Hepatocyte (in vitro differentiated cells): Measurements from ENCODE around the gene KDM4C. TPM values are rescaled to one million over a fixed set of nuclear protein-coding genes. Genes with fewer than 3 reads are reported as not detected.

Experiments
- DNase-seq: peaks from one replicate; pipeline ENCODE4 v3.0.0-alpha.2; 2016; ENCODE audit warnings: low spot score
- H2AFZ ChIP-seq: fragments of 200-600 bp; sonication (generic); 2 replicates; pipeline ENCODE4 v1.6.0; 2016; ENCODE audit warnings: antibody characterized with exemption, mild to moderate bottlenecking
- H3K27ac ChIP-seq: fragments of 200-600 bp; sonication (generic); 2 replicates; pipeline ENCODE4 v1.5.1; 2016; ENCODE audit warnings: mild to moderate bottlenecking
- H3K27me3 ChIP-seq: fragments of 200-600 bp; sonication (generic); 2 replicates; pipeline ENCODE4 v1.6.1; 2016
- H3K36me3 ChIP-seq: fragments of 200-600 bp; sonication (generic); replicated peaks from 2 replicates; pipeline ENCODE4 v1.5.1; 2016; ENCODE audit warnings: low read depth; ENCODE audit not compliant: insufficient read depth
- H3K4me1 ChIP-seq: fragments of 200-600 bp; sonication (generic); 2 replicates; pipeline ENCODE4 v1.5.1; 2016; ENCODE audit warnings: mild to moderate bottlenecking, moderate library complexity; ENCODE audit not compliant: insufficient read depth
- H3K4me2 ChIP-seq: fragments of 200-600 bp; sonication (generic); 2 replicates; pipeline ENCODE4 v1.6.0; 2016
- H3K4me3 ChIP-seq: fragments of 200-600 bp; sonication (generic); 2 replicates; pipeline ENCODE4 v1.5.1; 2016; ENCODE audit warnings: mild to moderate bottlenecking
- H3K79me2 ChIP-seq: fragments of 200-600 bp; sonication (generic); 2 replicates; pipeline ENCODE4 v1.6.0; 2017; ENCODE audit warnings: mild to moderate bottlenecking
- H3K9me2 ChIP-seq: fragments of 200-600 bp; sonication (generic); replicated peaks from 2 replicates; pipeline ENCODE4 v1.6.0; 2017; ENCODE audit warnings: mild to moderate bottlenecking; ENCODE audit not compliant: insufficient read depth
- H3K9me3 ChIP-seq: fragments of 200-600 bp; sonication (generic); 2 replicates; pipeline ENCODE4 v1.5.1; 2016; ENCODE audit warnings: low read depth, mild to moderate bottlenecking
- H4K20me1 ChIP-seq: fragments of 200-600 bp; sonication (generic); 2 replicates; pipeline ENCODE4 v1.6.0; 2016; ENCODE audit warnings: mild to moderate bottlenecking; ENCODE audit not compliant: insufficient read depth, poor library complexity, severe bottlenecking
- CTCF ChIP-seq: fragments of 200-600 bp; sonication (generic); IDR thresholded peaks from 2 replicates; pipeline ENCODE4 v1.5.1; 2016; ENCODE audit warnings: antibody characterized with exemption, mild to moderate bottlenecking; ENCODE audit not compliant: poor library complexity
- EZH2 ChIP-seq: fragments of 200-600 bp; sonication (generic); IDR thresholded peaks from 2 replicates; pipeline ENCODE4 v1.6.1; 2016; ENCODE audit warnings: antibody characterized with exemption, mild to moderate bottlenecking, borderline replicate concordance
- EZH2phosphoT487 ChIP-seq: fragments of 200-600 bp; sonication (generic); IDR thresholded peaks from one replicate; pipeline ENCODE4 v1.6.1; 2018; ENCODE audit warnings: antibody characterized with exemption, mild to moderate bottlenecking, low read depth, moderate library complexity; ENCODE audit not compliant: unreplicated experiment, severe bottlenecking
- WGBS: methylation state at CpG from one replicate; pipeline ENCODE4 v1.1.6; 2016; ENCODE audit warnings: low lambda C conversion rate; ENCODE audit errors: missing lambda C conversion rate; 5-methylcytosine and 5-hydroxymethylcytosine counted together
- polyA plus RNA-seq: library from polyadenylated mRNA; unstranded; fragments of >200 nt; fragmentation: Nextera tagmentation; extraction: Ambion mirVana; gene quantifications from 2 replicates; pipeline ENCODE4 v1.2.1, GENCODE V29; 2016
- total RNA-seq: library from RNA; depleted of rRNA; stranded (reverse); fragments of >200 nt; gene quantifications from 2 replicates; pipeline ENCODE4 v1.2.3, GENCODE V29; 2014

The KDM4C gene
- total and polyA plus RNA-seq, 2 experiments from 2014 or later: 16.1 to 28.7 TPM

- Histone ChIP-seq H3K4me3 (no peak overlapping the region), H3K9me2 (no peaks in the 10 kb centered on the region), H3K27me3 (no peaks in the 10 kb centered on the region), H3K36me3 (no peaks in the 10 kb centered on the region), H2AFZ (no peak overlapping the region), H4K20me1 (peaks cover 8% of the 10 kb centered on the region), H3K79me2 (peaks cover 74% of the 10 kb centered on the region), H3K4me2 (no peak overlapping the region), H3K9me3 (no peaks in the 10 kb centered on the region), H3K27ac (no peak overlapping the region), H3K4me1 (peaks cover 5% of the 10 kb centered on the region)
- DNase-seq: no peak
- TF ChIP-seq EZH2phosphoT487 (no peak), EZH2 (no peak), CTCF (no peak)
- 82% methylated on average over 4 of the region's 4 CpGs for WGBS
These were observed 3.5 kb downstream of the KDM4C start for GRCh38 chr9:6761306-6761705.

GRCh38 chr9:6763244-6763643 lies 5.5 kb downstream of the KDM4C start:
- Histone ChIP-seq H3K9me2 (no peaks in the 10 kb centered on the region), H3K79me2 (peaks cover 94% of the 10 kb centered on the region), H3K4me2 (no peak overlapping the region), H3K27me3 (no peaks in the 10 kb centered on the region), H3K4me1 (peaks cover 5% of the 10 kb centered on the region), H3K36me3 (no peaks in the 10 kb centered on the region), H3K27ac (no peak overlapping the region), H4K20me1 (peaks cover 8% of the 10 kb centered on the region), H3K9me3 (no peaks in the 10 kb centered on the region), H2AFZ (no peak overlapping the region), H3K4me3 (no peak overlapping the region)
- no peak for DNase-seq
- TF ChIP-seq EZH2: no peak
- TF ChIP-seq EZH2phosphoT487: no peak
- TF ChIP-seq CTCF: no peak

GRCh38 chr9:6764011-6764410 lies 6.2 kb downstream of the KDM4C start:
- no peak for DNase-seq
- TF ChIP-seq EZH2phosphoT487 (no peak), EZH2 (no peak), CTCF (no peak)
- WGBS: 97% methylated on average over 2 of the region's 2 CpGs
- no peaks in the 10 kb centered on the region for H3K27me3 ChIP-seq
- no peak overlapping the region for H3K27ac ChIP-seq
- no peaks in the 10 kb centered on the region for H3K9me2 ChIP-seq
- peaks cover 8% of the 10 kb centered on the region for H4K20me1 ChIP-seq
- no peak overlapping the region for H3K4me2 ChIP-seq
- no peaks in the 10 kb centered on the region for H3K36me3 ChIP-seq
- peaks cover 5% of the 10 kb centered on the region for H3K4me1 ChIP-seq
- H3K9me3 ChIP-seq: no peaks in the 10 kb centered on the region
- H3K79me2 ChIP-seq: peaks cover 97% of the 10 kb centered on the region
- H2AFZ ChIP-seq: no peak overlapping the region
- no peak overlapping the region for H3K4me3 ChIP-seq

GRCh38 chr9:6764523-6764922 lies 6.8 kb downstream of the KDM4C start:
- Histone ChIP-seq H4K20me1 (peaks cover 8% of the 10 kb centered on the region), H3K4me2 (no peak overlapping the region), H3K27me3 (no peaks in the 10 kb centered on the region), H3K79me2 (peaks cover 100% of the 10 kb centered on the region), H3K36me3 (no peaks in the 10 kb centered on the region), H2AFZ (no peak overlapping the region), H3K4me1 (peaks cover 5% of the 10 kb centered on the region), H3K4me3 (no peak overlapping the region), H3K27ac (no peak overlapping the region), H3K9me2 (no peaks in the 10 kb centered on the region), H3K9me3 (no peaks in the 10 kb centered on the region)
- no peak for DNase-seq
- no peak for TF ChIP-seq CTCF
- no peak for TF ChIP-seq EZH2phosphoT487
- no peak for TF ChIP-seq EZH2
